AG10803 (cell line): ENCODE results near the gene SLC4A9.

Experiments
- DNase-seq: peaks from one replicate; pipeline ENCODE4 v3.0.0; 2010; ENCODE audit warnings: low read depth
- H3K4me3 ChIP-seq: 2 replicates; pipeline ENCODE4 v1.5.1; 2011; ENCODE audit warnings: mild to moderate bottlenecking, low read length, control low read depth
- TF ChIP-seq, protein P1 (sequence below): conservative IDR thresholded peaks from 2 replicates; pipeline ENCODE4 v1.5.1; 2011; ENCODE audit warnings: mild to moderate bottlenecking, low read length, control low read depth, inconsistent platforms

The SLC4A9 gene

GRCh38 chr5:140318792-140319191, 41.2 kb upstream of the SLC4A9 start:
- no peak overlapping the region for H3K4me3 ChIP-seq
- TF ChIP-seq, protein P1, sequence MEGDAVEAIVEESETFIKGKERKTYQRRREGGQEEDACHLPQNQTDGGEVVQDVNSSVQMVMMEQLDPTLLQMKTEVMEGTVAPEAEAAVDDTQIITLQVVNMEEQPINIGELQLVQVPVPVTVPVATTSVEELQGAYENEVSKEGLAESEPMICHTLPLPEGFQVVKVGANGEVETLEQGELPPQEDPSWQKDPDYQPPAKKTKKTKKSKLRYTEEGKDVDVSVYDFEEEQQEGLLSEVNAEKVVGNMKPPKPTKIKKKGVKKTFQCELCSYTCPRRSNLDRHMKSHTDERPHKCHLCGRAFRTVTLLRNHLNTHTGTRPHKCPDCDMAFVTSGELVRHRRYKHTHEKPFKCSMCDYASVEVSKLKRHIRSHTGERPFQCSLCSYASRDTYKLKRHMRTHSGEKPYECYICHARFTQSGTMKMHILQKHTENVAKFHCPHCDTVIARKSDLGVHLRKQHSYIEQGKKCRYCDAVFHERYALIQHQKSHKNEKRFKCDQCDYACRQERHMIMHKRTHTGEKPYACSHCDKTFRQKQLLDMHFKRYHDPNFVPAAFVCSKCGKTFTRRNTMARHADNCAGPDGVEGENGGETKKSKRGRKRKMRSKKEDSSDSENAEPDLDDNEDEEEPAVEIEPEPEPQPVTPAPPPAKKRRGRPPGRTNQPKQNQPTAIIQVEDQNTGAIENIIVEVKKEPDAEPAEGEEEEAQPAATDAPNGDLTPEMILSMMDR: no peak
- no peak for DNase-seq

DNA sequence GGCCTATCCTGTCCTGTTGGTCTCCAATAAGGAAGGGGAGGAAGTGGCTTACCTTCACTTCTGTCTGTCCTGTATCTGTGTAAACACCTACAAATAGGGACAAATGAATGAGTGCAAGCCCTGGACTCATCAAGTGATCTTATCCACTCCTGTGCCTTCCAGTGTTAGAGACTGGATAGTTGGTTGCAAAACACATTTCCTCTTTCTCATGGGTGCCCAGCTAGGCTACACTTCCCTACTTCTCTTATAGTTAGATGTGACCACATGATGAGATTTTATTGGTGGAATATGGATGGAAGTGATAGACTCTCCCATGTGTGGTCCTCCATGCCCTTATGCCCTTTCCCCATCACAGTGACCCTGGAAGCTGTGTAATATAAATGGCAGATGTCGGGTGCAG, 40.2 kb upstream of the SLC4A9 start:
- TF ChIP-seq, protein P1: no peak
- DNase-seq: no peak
- H3K4me3 ChIP-seq: no peak overlapping the region

GRCh38 chr5:140321796-140322195, 38.2 kb upstream of the SLC4A9 start:
- TF ChIP-seq, protein P1: no peak
- DNase-seq: no peak
- no peak overlapping the region for H3K4me3 ChIP-seq

GRCh38 chr5:140322751-140323731, 37.0 kb upstream of the SLC4A9 start:
- TF ChIP-seq, protein P1: no peak
- peak; percentile 95 for DNase-seq
- H3K4me3 ChIP-seq: peak overlapping the region; percentile 15; the same call in 1 of the 2 replicates

GRCh38 chr5:140324041-140324600, 35.9 kb upstream of the SLC4A9 start:
- no peak for DNase-seq
- H3K4me3 ChIP-seq: no peak overlapping the region
- TF ChIP-seq, protein P1: no peak

DNA sequence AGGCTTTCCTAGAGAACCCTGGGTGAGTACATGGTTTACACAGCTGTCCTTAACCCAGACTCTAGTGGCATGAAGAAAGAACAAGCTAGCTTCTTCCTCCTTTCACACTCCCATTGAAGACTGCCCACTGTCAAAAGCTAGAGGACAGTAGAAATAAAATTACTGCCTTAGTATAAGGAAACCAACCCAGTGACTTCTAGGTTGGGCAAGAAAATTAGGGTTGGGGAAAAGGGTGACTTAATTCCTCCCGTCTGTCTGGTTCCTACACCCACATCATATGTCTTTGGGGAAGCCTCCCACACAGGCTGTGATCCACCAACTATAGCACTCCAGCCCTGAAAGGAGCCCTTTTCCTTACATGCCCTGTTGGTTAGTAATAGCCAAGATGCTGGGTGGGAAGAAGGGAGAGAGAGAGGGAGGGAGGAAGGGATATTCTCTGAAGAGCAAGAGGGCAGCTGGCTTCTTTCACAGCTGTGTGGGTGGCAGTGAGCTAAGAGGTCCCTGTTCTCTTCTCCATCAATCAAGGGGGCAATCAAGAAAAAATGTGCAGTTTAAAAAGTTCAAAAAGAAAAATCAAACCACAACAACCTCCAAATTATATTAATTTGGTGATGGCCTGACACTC, 35.3 kb upstream of the SLC4A9 start:
- peak; percentile 77 for DNase-seq
- TF ChIP-seq, protein P1: no peak
- no peak overlapping the region for H3K4me3 ChIP-seq
